Neuronal stem cell (in vitro differentiated cells): ENCODE results near the gene KIF25.

Experiments used
- DNase-seq: peaks from one replicate; pipeline ENCODE4 v3.0.0-alpha.2; 2013; ENCODE audit warnings: low spot score
- H2AFZ ChIP-seq: one replicate; pipeline ENCODE4 v1.6.1; 2013; ENCODE audit warnings: mild to moderate bottlenecking, low read length, inconsistent platforms
- H2AK5ac ChIP-seq: 2 replicates; pipeline ENCODE4 v1.6.1; 2013; ENCODE audit warnings: low read depth, mild to moderate bottlenecking, inconsistent platforms, low read length, moderate library complexity, mixed read lengths
- H2BK120ac ChIP-seq: 2 replicates; pipeline ENCODE4 v1.6.1; 2013; ENCODE audit warnings: low read depth, mild to moderate bottlenecking, inconsistent platforms, low read length, moderate library complexity, mixed read lengths
- H2BK12ac ChIP-seq: one replicate; pipeline ENCODE4 v1.6.1; 2013; ENCODE audit warnings: low read length, inconsistent platforms
- H2BK15ac ChIP-seq: 2 replicates; pipeline ENCODE4 v1.6.1; 2013; ENCODE audit warnings: mild to moderate bottlenecking, low read length, inconsistent platforms, mixed read lengths
- H2BK5ac ChIP-seq: one replicate; pipeline ENCODE4 v1.6.1; 2013; ENCODE audit warnings: inconsistent platforms, mild to moderate bottlenecking, low read length, moderate library complexity
- H3K14ac ChIP-seq: one replicate; pipeline ENCODE4 v1.6.1; 2013; ENCODE audit warnings: low read length, inconsistent platforms
- H3K18ac ChIP-seq: 2 replicates; pipeline ENCODE4 v1.6.1; 2013; ENCODE audit warnings: low read length, inconsistent platforms
- H3K23ac ChIP-seq: 2 replicates; pipeline ENCODE4 v1.6.1; 2013; ENCODE audit warnings: low read depth, mild to moderate bottlenecking, mixed read lengths, low read length, inconsistent platforms; ENCODE audit not compliant: poor library complexity
- H3K27ac ChIP-seq: replicated peaks from 3 replicates; pipeline ENCODE4 v1.5.1; 2013; ENCODE audit warnings: low read length, inconsistent platforms
- H3K27me3 ChIP-seq, 3 experiments: 2 replicates each; pipeline ENCODE4 v1.6.1; 2013; ENCODE audit warnings: low read length in 3 of 3, mild to moderate bottlenecking in 2 of 3, inconsistent platforms in 1 of 3, low read depth in 1 of 3, mixed read lengths in 1 of 3, moderate library complexity in 1 of 3; ENCODE audit not compliant: control insufficient read depth in 3 of 3, insufficient read depth in 3 of 3
- H3K36me3 ChIP-seq, 2 donors: replicated peaks in 1 of 2; 2 replicates each; pipeline ENCODE4 v1.6.1; 2013; ENCODE audit warnings: low read length in 2 of 2; ENCODE audit not compliant: control insufficient read depth in 2 of 2, insufficient read depth in 2 of 2
- H3K4ac ChIP-seq: 2 replicates; pipeline ENCODE4 v1.6.1; 2013; ENCODE audit warnings: inconsistent platforms, mild to moderate bottlenecking, low read length, moderate library complexity
- H3K4me1 ChIP-seq, 2 donors: 1 replicate in 1 of 2; 2 replicates in 1 of 2; pipeline ENCODE4 v1.6.1; 2013; ENCODE audit warnings: low read length in 2 of 2, low read depth in 1 of 2; ENCODE audit not compliant: control insufficient read depth in 2 of 2, insufficient read depth in 1 of 2
- H3K4me2 ChIP-seq: one replicate; pipeline ENCODE4 v1.6.1; 2013; ENCODE audit warnings: mild to moderate bottlenecking, low read length, inconsistent platforms; ENCODE audit not compliant: insufficient read depth, poor library complexity, severe bottlenecking
- H3K4me3 ChIP-seq, 2 donors: 2 replicates each; pipeline ENCODE4 v1.5.1; 2013; ENCODE audit warnings: low read length in 2 of 2, mild to moderate bottlenecking in 2 of 2, inconsistent platforms in 1 of 2, moderate library complexity in 1 of 2
- H3K79me1 ChIP-seq: one replicate; pipeline ENCODE4 v1.6.1; 2013; ENCODE audit warnings: low read depth, mild to moderate bottlenecking, inconsistent platforms, low read length, moderate library complexity
- H3K9ac ChIP-seq: one replicate; pipeline ENCODE4 v1.6.1; 2013; ENCODE audit warnings: mild to moderate bottlenecking, low read depth, low read length, inconsistent platforms; ENCODE audit not compliant: poor library complexity
- H3K9me3 ChIP-seq, 2 donors: replicated peaks in 1 of 2; 2 replicates each; pipeline versions ENCODE3 to v1.6.1; 2013; ENCODE audit warnings: low read length in 2 of 2, mild to moderate bottlenecking in 2 of 2, inconsistent platforms in 1 of 2, low read depth in 1 of 2, mixed read lengths in 1 of 2, moderate library complexity in 1 of 2; ENCODE audit not compliant: control insufficient read depth in 2 of 2, insufficient read depth in 1 of 2
- H4K8ac ChIP-seq: one replicate; pipeline ENCODE4 v1.6.1; 2013; ENCODE audit warnings: low read depth, mild to moderate bottlenecking, inconsistent platforms, low read length, moderate library complexity
- H4K91ac ChIP-seq: one replicate; pipeline ENCODE4 v1.6.1; 2013; ENCODE audit warnings: low read length, low read depth, mild to moderate bottlenecking, inconsistent platforms; ENCODE audit not compliant: poor library complexity
- WGBS, 2 donors: extraction: QIAGEN DNeasy Blood & Tissue Kit; methylation state at CpG; one replicate each; pipeline ENCODE4 v1.1.7; 2013; ENCODE audit warnings: missing lambda C conversion rate in 2 of 2, mixed read lengths in 1 of 2; ENCODE audit not compliant: insufficient read length in 2 of 2, insufficient replicate concordance in 1 of 2; ENCODE audit errors: extremely low coverage in 2 of 2; 5-methylcytosine and 5-hydroxymethylcytosine counted together

KIF25 gene

GRCh38 chr6:167951781-167952511 lies 45.5 kb upstream of the KIF25 start:
- H3K27me3 ChIP-seq = no peaks in the 10 kb centered on the region
- no peak overlapping the region for H2AK5ac ChIP-seq
- H3K14ac ChIP-seq = no peak overlapping the region
- H4K91ac ChIP-seq = no peak overlapping the region
- no peak overlapping the region for H3K4ac ChIP-seq
- H2AFZ ChIP-seq = no peak overlapping the region
- no peak overlapping the region for H3K4me2 ChIP-seq
- no peak overlapping the region for H3K27ac ChIP-seq
- H2BK15ac ChIP-seq = no peak overlapping the region
- no CpG with 5 or more reads among the region's 29 CpGs for WGBS, 2 donors
- no peak overlapping the region for H3K23ac ChIP-seq
- H3K4me3 ChIP-seq = no peak overlapping the region
- DNase-seq = no peak
- peaks cover 41 to 94% of the 10 kb centered on the region in 2 donors for H3K36me3 ChIP-seq
- H2BK12ac ChIP-seq = no peak overlapping the region
- H3K9me3 ChIP-seq = no peaks in the 10 kb centered on the region
- no peaks in the 10 kb centered on the region for H3K79me1 ChIP-seq
- H3K9ac ChIP-seq = no peak overlapping the region
- H2BK120ac ChIP-seq = no peak overlapping the region
- H3K18ac ChIP-seq = no peak overlapping the region
- H3K4me1 ChIP-seq = no peaks in the 10 kb centered on the region
- H4K8ac ChIP-seq = no peak overlapping the region
- no peak overlapping the region for H2BK5ac ChIP-seq

GRCh38 chr6:167952512-167952859 lies 45.0 kb upstream of the KIF25 start:
- Histone ChIP-seq H2BK5ac (no peak overlapping the region), H3K4me3 (no peak overlapping the region), H3K36me3 (peaks cover 43 to 94% of the 10 kb centered on the region in 2 donors), H3K18ac (no peak overlapping the region), H3K23ac (no peak overlapping the region), H3K9me3 (no peaks in the 10 kb centered on the region), H3K9ac (no peak overlapping the region), H2AK5ac (no peak overlapping the region), H3K4me1 (no peaks in the 10 kb centered on the region), H3K14ac (no peak overlapping the region), H4K91ac (no peak overlapping the region), H3K27me3 (no peaks in the 10 kb centered on the region), H3K27ac (no peak overlapping the region), H3K4ac (no peak overlapping the region), H2BK120ac (no peak overlapping the region), H2AFZ (no peak overlapping the region), H2BK15ac (no peak overlapping the region), H2BK12ac (no peak overlapping the region), H4K8ac (no peak overlapping the region), H3K4me2 (no peak overlapping the region), H3K79me1 (no peaks in the 10 kb centered on the region)
- no peak for DNase-seq
- WGBS, 2 donors = no CpG with 5 or more reads among the region's 1 CpG

GRCh38 chr6:167953551-167953950 lies 43.9 kb upstream of the KIF25 start:
- Histone ChIP-seq H2BK120ac (no peak overlapping the region), H4K91ac (no peak overlapping the region), H3K27me3 (no peaks in the 10 kb centered on the region), H3K27ac (no peak overlapping the region), H3K23ac (no peak overlapping the region), H3K14ac (no peak overlapping the region), H2BK15ac (no peak overlapping the region), H3K4ac (no peak overlapping the region), H3K36me3 (peaks cover 38 to 90% of the 10 kb centered on the region in 2 donors), H3K4me2 (no peak overlapping the region), H2AFZ (no peak overlapping the region), H4K8ac (no peak overlapping the region), H2BK5ac (no peak overlapping the region), H3K79me1 (no peaks in the 10 kb centered on the region), H3K9ac (no peak overlapping the region), H3K9me3 (no peaks in the 10 kb centered on the region), H3K4me1 (no peaks in the 10 kb centered on the region), H3K4me3 (no peak overlapping the region), H3K18ac (no peak overlapping the region), H2AK5ac (no peak overlapping the region), H2BK12ac (no peak overlapping the region)
- no CpG with 5 or more reads among the region's 5 CpGs for WGBS, 2 donors
- DNase-seq = no peak

GRCh38 chr6:167954151-167954550 lies 43.3 kb upstream of the KIF25 start:
- no peak overlapping the region for H3K14ac ChIP-seq
- H3K4me3 ChIP-seq = no peak overlapping the region
- H4K8ac ChIP-seq = no peak overlapping the region
- no peak overlapping the region for H4K91ac ChIP-seq
- H3K79me1 ChIP-seq = no peaks in the 10 kb centered on the region
- no peak overlapping the region for H2BK120ac ChIP-seq
- H2BK5ac ChIP-seq = no peak overlapping the region
- peaks cover 33 to 84% of the 10 kb centered on the region in 2 donors for H3K36me3 ChIP-seq
- H2AK5ac ChIP-seq = no peak overlapping the region
- H2BK12ac ChIP-seq = no peak overlapping the region
- H2AFZ ChIP-seq = no peak overlapping the region
- no peaks in the 10 kb centered on the region for H3K27me3 ChIP-seq
- no peak overlapping the region for H3K27ac ChIP-seq
- no peak overlapping the region for H3K4me2 ChIP-seq
- H3K4me1 ChIP-seq = no peaks in the 10 kb centered on the region
- no peak overlapping the region for H3K4ac ChIP-seq
- H3K23ac ChIP-seq = no peak overlapping the region
- H3K9ac ChIP-seq = no peak overlapping the region
- H3K9me3 ChIP-seq = no peaks in the 10 kb centered on the region
- WGBS, 2 donors = no CpG with 5 or more reads among the region's 3 CpGs
- H2BK15ac ChIP-seq = no peak overlapping the region
- H3K18ac ChIP-seq = no peak overlapping the region
- DNase-seq = no peak
